ENCODE data around the gene ZNF853.
"Not testable (repeated sequence)": the region's sequence is repeated elsewhere in the genome, so short reads cannot be mapped to it uniquely, and the experiment has no call there.

The ZNF853 gene

DNA sequence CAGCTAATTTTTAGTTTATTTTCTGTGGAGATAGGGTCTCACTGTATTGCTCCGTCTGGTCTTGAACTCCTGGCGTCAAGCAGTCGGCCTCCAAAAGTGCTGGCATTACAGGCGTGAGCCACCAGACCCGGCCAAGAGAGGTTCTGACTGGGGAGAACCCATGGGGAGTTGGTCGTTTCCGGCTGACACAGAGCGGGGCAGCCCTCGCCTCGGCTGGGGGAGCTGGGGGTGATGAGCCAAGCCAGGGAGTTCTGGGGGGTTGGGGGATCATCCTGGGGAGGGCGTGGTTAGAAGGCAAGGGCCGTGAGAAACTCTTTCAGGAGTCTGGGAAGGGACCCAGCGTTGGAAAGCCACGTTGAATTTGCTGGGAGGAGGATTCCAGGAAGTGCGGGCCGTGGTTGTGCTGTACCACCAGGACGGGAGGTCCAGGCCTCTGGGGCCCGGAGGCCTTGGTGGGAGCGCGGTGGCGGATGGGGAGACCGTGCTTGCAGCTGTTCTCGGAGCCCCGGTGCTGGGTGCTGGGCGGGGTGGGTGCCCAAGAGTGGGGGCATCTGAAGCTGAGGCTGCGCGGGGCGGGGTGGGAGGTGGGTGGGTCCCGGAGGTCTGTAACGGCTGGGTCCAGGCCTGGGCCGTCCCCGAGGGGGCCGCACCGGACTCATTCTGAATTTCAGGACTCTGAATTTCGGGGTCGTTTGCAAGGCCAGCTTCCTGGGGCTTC is 8.4 kb upstream of the ZNF853 start:
- DNase-seq: no peak

DNA sequence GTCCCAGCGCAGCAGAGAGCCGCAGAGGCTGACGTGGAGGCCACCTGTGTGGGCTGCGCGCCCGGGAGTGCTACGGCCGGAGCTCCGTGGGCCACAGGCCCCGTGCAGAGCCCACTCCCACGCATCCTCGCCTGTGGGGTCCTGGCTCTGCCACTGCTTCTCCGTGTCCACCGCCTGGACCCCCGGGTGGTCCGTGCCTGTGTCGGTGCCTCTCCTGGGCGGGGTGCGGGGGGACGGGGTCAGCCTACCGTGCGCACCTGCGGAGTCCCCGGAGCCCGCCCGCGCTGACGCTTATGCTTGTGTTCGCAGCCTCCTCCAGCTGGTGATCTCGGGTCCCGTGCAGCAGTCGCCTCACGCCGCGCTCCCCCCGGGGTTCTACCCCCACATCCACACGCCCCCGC is 7.8 kb upstream of the ZNF853 start:
- no peak for DNase-seq

DNA sequence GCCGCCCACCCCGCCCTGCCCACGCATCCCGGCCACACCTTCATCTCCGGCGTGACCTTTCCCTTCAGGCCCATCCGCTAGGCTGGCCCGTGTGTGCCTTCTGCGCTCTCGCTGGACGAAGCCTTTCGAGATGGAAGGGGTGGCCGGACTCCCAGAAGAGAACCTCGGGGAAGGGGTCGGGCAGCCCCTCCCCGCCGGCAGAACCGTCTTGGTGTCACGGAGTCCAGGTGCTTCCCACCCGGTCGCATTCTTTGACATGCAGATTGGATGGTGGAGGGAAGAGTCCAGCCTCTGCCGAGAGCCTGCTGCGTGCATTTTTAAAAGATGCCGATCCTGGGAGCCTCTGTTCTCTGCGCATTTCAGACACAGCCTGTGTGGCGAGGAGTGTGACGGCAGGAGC is 7.3 kb upstream of the ZNF853 start:
- no peak for DNase-seq

DNA sequence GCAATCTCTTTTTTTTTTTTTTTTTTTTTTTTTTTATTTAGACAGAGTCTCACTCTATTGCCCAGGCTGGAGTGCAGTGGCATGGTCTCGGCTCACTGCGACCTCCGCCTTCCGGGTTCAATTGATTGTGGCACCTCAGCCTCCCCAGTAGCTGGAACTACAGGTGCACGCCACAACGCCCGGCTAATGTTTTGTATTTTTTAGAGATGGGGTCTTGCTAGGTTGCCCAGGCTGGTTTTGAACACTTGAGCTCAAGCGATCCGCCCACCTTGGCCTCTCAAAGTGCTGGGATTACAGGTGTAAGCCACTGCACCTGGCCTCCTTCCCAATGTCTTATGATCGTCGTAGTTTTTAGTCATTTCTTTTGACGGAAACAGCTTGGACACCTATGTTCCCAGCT is 6.6 kb upstream of the ZNF853 start:
- no peak for DNase-seq

DNA sequence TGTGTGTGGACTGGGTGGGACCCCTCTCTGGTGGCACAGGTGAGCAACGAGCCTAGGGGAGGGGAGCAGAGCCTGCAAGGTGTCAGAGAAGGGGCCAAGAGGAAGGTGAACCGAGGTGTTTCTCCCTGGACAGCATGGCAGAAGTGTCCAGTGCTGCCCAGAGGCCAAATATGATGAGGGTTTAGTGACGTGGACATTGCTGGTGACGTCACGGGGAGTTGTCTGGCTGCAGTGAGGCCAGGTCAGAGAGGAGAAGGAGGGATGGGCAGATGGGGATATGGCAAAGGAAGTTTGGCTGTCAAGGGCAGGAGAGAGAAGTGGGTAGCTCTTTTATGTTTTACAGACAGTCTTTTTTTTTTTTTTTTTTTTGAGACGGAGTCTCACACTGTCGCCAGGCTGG is 2.6 kb upstream of the ZNF853 start:
- no peak for DNase-seq

DNA sequence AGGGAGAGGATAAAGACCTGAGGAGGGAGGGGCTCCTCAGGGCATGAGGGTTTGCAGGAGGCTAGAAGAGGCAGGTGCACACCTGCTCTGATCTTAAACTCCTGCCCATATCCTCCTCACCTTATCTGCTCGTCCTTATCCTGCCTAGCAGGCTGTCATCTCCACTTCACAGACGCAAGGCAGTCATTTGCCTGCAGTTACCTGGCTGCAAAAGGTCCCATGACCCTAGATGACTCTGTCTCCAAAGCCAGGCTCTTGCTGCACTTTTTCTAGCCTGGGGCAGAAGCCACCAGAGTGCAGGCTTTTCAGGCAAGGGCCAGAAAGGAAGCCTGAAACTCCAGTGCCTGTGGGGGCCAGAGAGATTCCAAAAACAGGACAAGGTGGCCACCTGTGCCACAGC is 1.7 kb upstream of the ZNF853 start:
- DNase-seq: no peak

DNA sequence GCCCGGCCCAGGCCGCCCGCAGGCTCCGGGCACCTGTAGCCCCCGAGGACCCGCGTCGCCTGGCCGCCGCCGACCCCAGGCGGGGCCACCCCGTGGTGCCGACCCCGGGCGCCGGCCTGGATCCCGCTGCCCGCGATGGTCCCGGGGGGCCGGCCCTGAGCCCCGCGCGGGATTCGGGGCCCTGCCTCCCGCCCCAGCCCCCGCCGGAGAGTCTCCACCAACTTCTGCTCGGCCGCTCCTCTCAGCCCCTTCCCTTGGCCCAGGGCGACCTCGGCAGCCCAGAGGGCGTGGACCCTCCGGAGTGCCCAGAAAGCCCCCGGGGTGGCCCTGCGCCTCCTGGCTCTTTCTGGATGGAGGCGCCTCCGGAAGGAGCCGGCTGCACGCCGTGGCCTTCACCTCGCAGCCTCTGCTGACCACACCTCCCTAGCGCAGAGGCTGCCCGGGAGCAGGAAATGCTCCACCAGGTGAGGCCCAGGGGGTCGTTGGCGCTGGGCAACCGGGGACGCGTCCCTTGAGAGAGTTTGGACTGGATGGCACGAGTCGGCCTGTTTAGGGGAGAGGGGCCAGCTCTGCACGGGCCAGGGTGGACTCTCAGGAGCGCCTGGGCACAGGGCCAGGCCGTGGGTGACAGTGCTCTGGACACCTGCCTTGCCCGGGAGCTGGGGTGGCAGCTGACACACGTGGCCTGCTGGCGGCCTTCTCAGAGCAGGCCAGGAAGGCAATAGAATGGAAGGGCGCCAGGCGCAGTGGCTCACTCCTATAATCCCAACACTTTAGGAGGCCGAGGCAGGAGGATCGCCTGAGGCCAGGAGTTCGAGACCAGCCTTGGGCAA is 529 bp downstream of the ZNF853 start:
- DNase-seq: peak in 1 of 2 experiments; percentile 39

DNA sequence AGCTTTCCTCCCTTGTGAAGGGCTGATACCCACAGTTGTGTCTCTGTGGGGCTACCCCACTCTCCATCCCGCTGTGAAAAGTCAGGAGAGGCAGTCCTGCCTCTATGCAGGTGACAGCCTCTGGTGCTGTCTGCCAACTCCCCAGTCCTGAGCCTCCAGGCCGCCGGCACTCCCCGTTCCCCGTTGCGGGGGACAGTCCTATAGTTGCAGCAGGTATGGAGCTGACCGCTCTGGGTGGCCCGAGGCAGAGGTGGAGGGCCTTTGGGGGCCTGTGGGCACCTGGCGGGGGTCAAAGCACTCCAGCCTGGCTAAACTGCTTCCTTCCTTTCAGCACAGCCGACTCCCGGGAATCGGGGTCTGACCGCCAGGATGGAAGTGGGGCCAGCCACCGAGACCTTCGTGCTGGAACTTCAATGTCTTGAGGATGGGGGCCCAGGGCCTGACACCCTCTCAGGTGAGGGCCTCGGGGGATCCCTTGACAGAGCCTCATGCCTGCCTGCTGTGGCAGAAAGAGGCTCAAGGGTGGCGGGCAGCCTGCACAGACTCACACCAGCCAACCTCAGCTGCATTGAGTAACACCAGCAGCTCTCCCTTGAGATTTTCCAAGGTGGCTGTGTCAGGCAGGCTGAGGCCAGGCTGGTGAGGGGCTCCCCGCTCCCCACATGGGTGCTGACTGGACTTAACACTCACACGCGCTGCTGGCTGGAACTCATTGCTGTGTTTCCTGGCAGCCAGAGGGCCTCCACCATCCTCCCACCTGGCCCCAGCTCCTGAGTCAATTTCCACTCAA is 1.6 kb downstream of the ZNF853 start:
- DNase-seq: no peak

DNA sequence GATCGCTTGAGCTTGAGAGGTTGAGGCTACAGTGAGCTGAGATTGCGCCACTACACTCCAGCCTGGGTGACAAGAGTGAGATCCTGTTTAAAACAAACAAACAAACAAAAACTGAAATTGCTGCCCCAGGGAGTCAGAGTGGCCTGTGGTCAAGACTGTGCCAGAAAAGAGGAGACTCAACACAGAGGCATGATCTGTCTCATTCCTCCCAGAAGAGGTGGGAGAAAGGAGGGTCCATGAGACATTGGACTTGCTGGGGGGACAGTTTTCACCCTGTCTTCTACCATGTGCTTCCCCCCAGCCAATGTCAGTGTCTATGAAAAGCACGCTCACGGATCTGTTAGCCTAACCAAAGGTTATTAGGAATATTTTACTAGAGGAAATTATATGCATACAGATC is 3.2 kb downstream of the ZNF853 start:
- no peak for DNase-seq

DNA sequence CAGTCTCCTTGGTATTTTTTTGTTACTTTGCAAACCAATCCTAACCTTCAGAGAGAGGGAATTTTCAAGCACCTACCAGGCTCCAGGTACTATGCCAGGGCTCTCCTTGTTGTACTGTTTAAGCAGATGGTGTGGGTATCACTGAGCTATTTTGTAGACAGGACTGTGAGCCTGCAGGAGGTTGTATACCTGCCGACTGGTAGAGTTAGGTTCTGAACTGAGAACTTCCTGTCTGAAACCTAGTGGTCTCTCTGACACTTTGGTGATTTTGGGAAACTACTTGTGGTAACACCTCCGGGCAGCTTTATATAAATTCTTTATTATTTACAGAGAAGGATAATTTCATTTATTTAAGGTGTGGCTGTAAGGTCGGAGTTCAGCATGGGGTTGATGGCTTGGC is 4.6 kb downstream of the ZNF853 start:
- DNase-seq: no peak

DNA sequence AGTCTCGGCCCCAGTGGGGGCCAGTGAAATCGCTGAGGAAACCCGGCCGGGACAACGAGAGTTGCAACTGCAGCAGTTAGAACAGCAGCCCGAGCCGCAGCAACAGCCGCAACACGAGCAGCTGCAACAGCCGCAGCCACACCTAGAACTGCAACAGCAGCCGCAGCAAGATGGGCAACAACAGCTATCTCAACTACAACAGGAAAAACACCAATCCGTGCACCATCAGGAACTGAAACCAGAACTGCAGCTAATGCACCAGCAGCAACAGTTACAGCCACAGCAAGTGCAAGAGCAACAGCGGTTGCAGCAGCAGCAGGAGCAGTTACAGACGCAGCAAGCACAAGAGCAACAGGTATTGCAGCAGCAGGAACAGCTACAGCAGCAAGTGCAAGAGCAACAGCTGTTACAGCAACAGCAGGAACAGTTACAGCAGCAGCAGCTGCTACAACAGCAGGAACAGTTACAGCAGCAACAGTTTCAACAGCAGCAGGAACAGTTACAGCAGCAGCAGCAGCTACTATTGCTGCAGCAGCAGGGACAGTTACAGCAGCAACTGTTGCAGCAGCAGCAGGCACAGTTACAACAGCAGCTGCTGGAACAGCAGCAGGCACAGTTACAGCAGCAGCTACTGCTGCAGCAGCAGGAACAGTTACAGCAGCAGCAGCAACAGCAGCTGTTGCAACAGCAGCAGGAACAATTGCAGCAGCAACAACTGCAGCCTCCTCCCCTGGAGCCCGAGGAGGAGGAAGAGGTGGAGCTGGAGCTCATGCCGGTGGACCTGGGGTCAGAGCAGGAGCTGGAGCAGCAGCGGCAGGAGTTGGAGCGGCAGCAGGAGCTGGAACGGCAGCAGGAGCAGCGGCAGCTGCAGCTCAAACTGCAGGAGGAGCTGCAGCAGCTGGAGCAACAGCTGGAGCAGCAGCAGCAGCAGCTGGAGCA is 6.1 kb downstream of the ZNF853 start:
- no peak for DNase-seq

DNA sequence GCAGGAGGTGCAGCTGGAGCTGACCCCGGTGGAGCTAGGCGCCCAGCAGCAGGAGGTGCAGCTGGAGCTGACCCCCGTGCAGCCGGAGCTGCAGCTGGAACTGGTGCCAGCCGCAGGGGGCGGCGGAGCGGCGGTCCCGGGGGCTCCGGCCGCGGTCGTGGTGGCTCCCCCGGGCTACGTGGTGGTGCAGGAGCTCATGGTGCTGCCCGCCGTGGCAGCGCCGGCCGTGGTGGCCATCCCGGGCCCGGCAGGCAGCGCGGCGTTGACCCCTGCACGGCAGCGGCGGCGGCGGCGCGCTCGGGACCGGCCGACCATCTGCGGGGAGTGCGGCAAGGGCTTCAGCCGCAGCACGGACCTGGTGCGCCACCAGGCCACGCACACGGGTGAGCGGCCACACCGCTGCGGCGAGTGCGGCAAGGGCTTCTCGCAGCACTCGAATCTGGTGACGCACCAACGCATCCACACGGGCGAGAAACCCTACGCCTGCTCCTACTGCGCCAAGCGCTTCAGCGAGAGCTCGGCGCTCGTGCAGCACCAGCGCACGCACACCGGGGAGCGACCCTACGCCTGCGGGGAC is 6.8 kb downstream of the ZNF853 start:
- no peak for DNase-seq

DNA sequence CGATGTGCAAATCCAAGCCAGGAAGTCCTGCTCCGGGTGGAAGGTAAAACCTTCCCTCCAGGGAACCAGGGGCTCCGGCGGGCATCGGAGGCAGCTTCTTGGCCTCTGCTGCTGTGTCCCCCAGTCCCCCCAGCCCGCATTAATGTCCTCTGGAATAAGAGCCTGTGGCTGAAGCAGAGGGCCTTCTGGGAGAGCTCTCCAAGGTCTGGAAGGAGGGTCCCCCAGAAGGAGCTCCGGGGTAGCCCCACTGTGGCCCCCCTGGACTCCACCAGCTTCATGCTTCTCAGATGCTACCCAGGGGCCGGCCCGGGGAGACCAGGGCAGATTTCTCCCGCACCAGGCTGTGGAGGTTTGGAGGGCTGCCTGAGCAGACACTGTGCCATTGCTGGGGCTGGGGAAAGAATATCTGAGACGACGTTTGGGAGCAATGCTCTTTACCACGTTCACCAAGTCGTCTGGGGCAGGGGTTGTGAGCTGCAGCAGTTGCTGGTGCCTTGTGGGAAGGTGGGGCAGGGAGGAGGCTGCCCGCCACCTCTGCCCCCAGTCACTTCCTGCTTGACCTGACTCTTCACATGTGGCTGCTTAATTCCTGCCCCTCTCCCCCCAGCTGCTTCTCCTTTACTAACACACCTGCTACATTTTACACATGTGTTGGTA is 8.3 kb downstream of the ZNF853 start:
- DNase-seq: peak; percentile 31 to 43

DNA sequence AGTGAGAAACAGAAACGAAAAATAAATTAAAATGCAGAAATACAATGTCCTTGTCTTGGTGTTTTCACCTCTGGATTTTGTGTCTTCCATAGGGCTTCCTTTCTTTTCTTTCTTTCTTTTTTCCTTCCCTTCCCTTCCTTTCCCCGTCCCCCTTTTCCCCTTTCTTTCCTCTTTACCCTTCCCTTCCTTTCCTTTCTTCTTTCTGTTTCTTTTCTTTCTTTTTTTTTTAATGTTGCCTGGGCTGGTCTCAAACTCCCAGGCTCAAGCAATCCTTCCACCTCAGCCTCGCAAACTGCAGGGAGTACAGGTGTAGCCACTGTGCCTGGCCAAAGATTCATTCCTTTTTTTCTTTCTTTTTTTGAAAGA is 8.8 kb downstream of the ZNF853 start:
- no peak for DNase-seq

DNA sequence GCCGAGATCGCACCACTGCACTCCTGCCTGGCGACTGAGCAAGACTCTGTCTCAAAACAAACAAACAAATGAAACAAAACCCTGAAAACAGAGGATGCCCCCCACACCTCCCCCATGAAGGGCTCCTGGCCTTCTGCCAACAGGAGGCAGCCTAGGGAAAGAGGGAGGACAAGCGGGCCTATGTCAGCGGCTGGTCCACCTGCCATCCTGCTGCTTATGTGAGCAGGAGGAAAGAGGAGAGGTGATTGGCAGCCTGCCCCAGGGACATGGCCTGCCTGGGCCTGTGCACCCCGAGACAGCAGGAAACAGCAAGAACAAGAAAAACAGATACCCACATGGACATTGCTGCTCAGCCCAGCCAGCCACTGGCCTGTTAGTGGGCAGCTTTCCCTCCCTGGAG is 12.6 kb downstream of the ZNF853 start:
- no peak for DNase-seq

DNA sequence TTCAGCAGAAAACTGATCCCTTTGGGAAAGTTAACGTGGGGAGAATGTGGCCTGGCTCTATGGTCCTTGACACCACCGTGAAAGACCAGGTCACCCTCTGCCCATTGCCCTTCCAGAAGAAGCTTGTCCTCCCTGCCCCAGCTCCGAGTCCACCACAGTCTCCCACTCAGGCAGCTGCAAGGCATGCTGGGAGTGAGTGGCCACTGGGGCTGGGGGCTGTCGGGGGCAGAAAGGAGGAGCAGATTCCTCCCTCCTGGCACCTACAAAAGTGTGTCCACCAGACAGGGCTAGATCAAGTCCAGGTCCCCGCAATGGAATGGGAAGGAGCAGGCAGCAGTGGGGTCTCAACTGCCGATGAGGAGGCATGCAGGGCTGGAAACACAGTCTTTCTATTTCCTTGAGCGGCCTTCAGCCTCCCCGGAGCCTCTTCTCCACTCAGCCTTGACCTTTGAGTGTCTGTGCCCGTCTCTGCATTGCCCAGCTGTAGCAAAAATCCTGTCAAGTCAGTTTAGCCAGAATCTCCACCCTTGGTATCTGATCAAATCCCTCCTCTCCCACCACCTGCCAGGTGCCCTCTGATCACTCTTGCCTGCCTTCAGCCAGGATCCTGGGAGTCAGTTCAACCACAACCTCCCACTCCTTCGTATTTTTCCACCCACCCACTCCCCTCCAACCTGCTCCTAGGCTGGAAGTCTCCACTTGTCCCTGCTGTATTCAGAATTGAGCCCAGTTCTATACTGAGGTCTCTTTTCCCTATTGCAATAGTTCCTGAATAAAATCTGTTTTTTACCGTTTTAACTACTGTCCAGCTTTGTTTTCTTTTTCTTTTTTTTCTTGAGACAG is 14.8 kb downstream of the ZNF853 start:
- no peak for DNase-seq

DNA sequence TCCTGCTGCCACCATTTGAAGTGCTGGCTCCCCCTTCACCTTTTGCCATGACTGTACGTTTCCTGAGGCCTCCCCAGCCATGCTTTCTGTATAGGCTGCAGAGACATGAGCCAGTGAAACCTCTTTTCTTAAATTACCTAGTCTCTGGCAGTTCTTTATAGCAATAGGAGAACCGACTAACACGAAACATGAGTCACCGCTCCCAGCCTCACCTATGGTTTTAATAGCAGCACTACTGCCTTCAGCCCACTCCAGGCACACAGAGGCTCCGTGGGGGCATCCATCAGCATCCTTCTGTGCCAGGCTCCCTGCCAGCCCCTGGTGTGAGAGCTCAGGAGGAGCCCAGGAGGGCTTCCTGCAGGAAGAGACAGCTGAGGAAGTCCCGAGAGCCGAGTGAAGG is 16.2 kb downstream of the ZNF853 start:
- DNase-seq: no peak

DNA sequence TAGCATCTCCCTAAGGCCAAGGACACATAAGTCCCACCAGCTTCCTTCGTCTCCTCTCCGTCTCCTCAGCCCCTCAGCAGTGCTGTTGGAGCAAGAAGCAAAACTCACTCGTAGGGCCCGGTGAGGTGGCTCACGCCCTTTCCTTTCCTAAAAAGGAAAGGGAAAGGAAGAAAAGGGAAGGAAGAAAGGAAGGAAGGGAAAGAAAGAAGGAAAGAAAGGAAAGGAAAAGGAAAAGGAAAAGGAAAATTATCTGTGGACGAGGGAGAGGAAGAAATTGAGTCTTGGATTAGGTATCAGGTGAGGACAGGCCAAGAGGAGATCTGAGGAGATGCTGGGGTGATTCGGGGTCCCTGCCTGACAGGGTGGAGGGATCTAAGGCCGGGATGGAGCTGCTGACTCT is 18.6 kb downstream of the ZNF853 start:
- DNase-seq: no peak

DNA sequence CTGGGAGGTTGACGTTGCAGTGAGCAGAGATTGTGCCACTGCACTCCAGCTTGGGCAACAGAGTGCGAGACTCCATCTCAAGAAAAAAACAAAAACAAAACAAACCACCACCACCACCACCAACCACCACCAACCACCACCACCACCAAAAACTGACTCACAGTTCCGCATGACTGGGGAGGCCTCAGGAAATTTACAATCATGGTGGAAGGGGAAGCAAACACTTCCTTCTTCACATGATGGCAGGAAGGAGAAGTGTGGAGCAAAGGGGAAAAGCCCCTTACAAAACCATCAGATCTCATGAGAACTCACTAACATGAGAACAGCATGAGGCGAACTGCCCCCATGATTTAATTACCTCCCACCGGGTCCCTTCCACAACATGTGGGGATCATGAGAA is 19.6 kb downstream of the ZNF853 start:
- not testable (repeated sequence) for DNase-seq

DNA sequence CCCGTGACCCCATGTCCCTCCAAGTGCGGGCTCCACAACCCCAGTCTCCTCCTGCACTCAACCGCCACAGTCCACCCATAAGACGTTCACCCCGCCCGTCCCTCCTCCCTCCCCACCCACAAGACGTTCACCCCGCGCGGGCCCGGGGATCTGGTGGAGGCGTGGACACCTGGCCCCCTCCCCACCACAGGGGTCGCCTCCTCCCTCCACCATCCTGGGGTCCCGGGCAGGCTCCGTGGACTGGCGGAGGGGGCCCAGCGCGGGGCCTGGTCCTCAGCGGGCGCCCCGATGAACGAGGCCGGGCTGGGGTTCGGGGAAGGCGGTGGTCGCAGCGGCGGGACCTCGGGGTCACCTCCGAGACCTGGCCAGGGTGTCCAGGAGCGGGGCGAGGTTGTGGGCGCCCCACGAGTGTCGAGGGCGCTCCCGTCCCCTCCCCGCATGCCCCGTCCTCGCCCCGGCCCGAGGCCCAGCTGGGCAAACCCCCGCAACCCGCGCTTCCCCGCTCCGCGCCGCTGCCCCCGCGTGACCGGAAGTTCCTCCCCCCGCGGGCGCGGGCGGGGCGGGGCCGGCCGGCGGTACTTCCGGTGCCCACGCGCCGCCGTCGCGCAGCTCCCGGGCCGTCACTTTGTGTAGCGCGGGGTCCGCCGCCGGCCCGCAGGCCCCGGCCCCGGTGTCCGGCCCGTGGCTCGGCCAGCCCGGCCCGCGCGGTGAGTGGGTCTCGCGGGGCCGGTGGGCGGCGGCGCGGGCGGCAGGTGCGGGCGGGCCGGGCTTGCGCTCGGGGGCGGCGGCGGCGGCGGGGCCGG is 21.5 kb downstream of the ZNF853 start, which contains the start of gene ZNF316:
Gene ZNF316 (plus strand): TSS at position 578 of the 803 bp plus-strand sequence. CDS start 5,092 bp downstream, outside the sequence.
- peak; percentile 58 to 72 for DNase-seq

Measured in activated T-cell treated with anti-CD3 and anti-CD28 coated beads, Interleukin-2, amount 50 U/mL, for 48 hours (primary cell).